Nephron (organoid): ENCODE results near the gene HIPK1.
A peak's percentile ranks its signal among the peaks of the same experiment; 100 is the strongest.
"Not testable (repeated sequence)": the region's sequence is repeated elsewhere in the genome, so short reads cannot be mapped to it uniquely, and the experiment has no call there.

Experiments used
- H3K27ac Mint-ChIP-seq, 3 experiments: 2 replicates each; pipeline ENCODE4 v1.8.0; 2020; ENCODE audit warnings: mixed read lengths in 3 of 3, mild to moderate bottlenecking in 2 of 3, moderate library complexity in 1 of 3
- H3K27me3 Mint-ChIP-seq: 2 replicates; pipeline ENCODE4 v1.8.0; 2021; ENCODE audit warnings: low read depth, mild to moderate bottlenecking, moderate library complexity, mixed read lengths
- H3K36me3 Mint-ChIP-seq: 2 replicates; pipeline ENCODE4 v1.8.0; 2020; ENCODE audit warnings: low read depth, mixed read lengths
- H3K4me1 Mint-ChIP-seq: 2 replicates; pipeline ENCODE4 v1.8.0; 2020; ENCODE audit warnings: mixed read lengths
- H3K4me3 Mint-ChIP-seq, 3 experiments: 2 replicates each; pipeline ENCODE4 v1.8.0; 2020; ENCODE audit warnings: mild to moderate bottlenecking in 3 of 3, mixed read lengths in 3 of 3, moderate library complexity in 2 of 3
- H3K9me3 Mint-ChIP-seq: 2 replicates; pipeline ENCODE4 v1.8.0; 2020; ENCODE audit warnings: mixed read lengths
- CTCF ChIP-seq, 3 experiments: fragments of 200-600 bp; sonication (generic); IDR thresholded peaks; one replicate each; pipeline ENCODE4 v1.5.0; 2021; ENCODE audit warnings: antibody characterized with exemption in 3 of 3; ENCODE audit not compliant: unreplicated experiment in 3 of 3

The HIPK1 gene

GRCh38 chr1:114008480-114008941 lies 79.4 kb downstream of the HIPK1 start:
- TF ChIP-seq CTCF (IDR thresholded peaks at IDR 0.05; ENCODE audit: unreplicated experiment in 3 of 3), result no peak
- no peaks in the 10 kb centered on the region for H3K27me3 Mint-ChIP-seq
- H3K4me3 Mint-ChIP-seq, result no peak overlapping the region
- H3K4me1 Mint-ChIP-seq, result peaks cover 42% of the 10 kb centered on the region
- H3K9me3 Mint-ChIP-seq, result peaks cover 5% of the 10 kb centered on the region
- H3K36me3 Mint-ChIP-seq, result no peaks in the 10 kb centered on the region
- H3K27ac Mint-ChIP-seq, result peak overlapping the region in 2 of 3 experiments; percentile 50 to 57

GRCh38 chr1:114008993-114009392 lies 79.9 kb downstream of the HIPK1 start:
- Mint-ChIP-seq H3K27ac (no peak overlapping the region), H3K36me3 (no peaks in the 10 kb centered on the region), H3K4me1 (peaks cover 38% of the 10 kb centered on the region), H3K9me3 (peaks cover 5% of the 10 kb centered on the region), H3K4me3 (no peak overlapping the region), H3K27me3 (no peaks in the 10 kb centered on the region)
- no peak for TF ChIP-seq CTCF (IDR thresholded peaks at IDR 0.05; ENCODE audit: unreplicated experiment in 3 of 3)

GRCh38 chr1:114009393-114009792 lies 80.3 kb downstream of the HIPK1 start:
- no peaks in the 10 kb centered on the region for H3K36me3 Mint-ChIP-seq
- H3K4me1 Mint-ChIP-seq, result peaks cover 34% of the 10 kb centered on the region
- H3K9me3 Mint-ChIP-seq, result peaks cover 3% of the 10 kb centered on the region

GRCh38 chr1:114010433-114011184 lies 81.5 kb downstream of the HIPK1 start:
- TF ChIP-seq CTCF (IDR thresholded peaks at IDR 0.05; ENCODE audit: unreplicated experiment in 3 of 3), result no peak
- H3K27ac Mint-ChIP-seq, result no peak overlapping the region
- H3K27me3 Mint-ChIP-seq, result no peaks in the 10 kb centered on the region
- no peak overlapping the region for H3K4me3 Mint-ChIP-seq
- peaks cover 26% of the 10 kb centered on the region for H3K4me1 Mint-ChIP-seq
- H3K36me3 Mint-ChIP-seq, result no peaks in the 10 kb centered on the region
- no peaks in the 10 kb centered on the region for H3K9me3 Mint-ChIP-seq

More at GRCh38 chr1:114009393-114009792, 80.3 kb downstream of the HIPK1 start:
- TF ChIP-seq CTCF (IDR thresholded peaks at IDR 0.05; ENCODE audit: unreplicated experiment in 3 of 3), result no peak
- Mint-ChIP-seq H3K4me3 (no peak overlapping the region), H3K27me3 (no peaks in the 10 kb centered on the region), H3K27ac (no peak overlapping the region)

- Mint-ChIP-seq H3K27me3 (no peaks in the 10 kb centered on the region), H3K4me1 (peaks cover 26% of the 10 kb centered on the region), H3K36me3 (no peaks in the 10 kb centered on the region), H3K9me3 (no peaks in the 10 kb centered on the region), H3K4me3 (no peak overlapping the region), H3K27ac (no peak overlapping the region)
- no peak for TF ChIP-seq CTCF (IDR thresholded peaks at IDR 0.05; ENCODE audit: unreplicated experiment in 3 of 3)
Observed at GRCh38 chr1:114011796-114012195, 82.7 kb downstream of the HIPK1 start.

GRCh38 chr1:114015075-114015474 lies 86.0 kb downstream of the HIPK1 start:
- Mint-ChIP-seq H3K4me3 (no peak overlapping the region), H3K27me3 (no peaks in the 10 kb centered on the region), H3K36me3 (no peaks in the 10 kb centered on the region), H3K4me1 (peaks cover 16% of the 10 kb centered on the region), H3K27ac (no peak overlapping the region), H3K9me3 (peaks cover 8% of the 10 kb centered on the region)
- TF ChIP-seq CTCF (IDR thresholded peaks at IDR 0.05; ENCODE audit: unreplicated experiment in 3 of 3), result no peak

- H3K36me3 Mint-ChIP-seq, result not testable (repeated sequence)
Observed at GRCh38 chr1:114019724-114020123, 90.6 kb downstream of the HIPK1 start.

More at GRCh38 chr1:114019724-114020123, 90.6 kb downstream of the HIPK1 start:
- H3K4me1 Mint-ChIP-seq, result peaks cover 48% of the 10 kb centered on the region
- H3K27ac Mint-ChIP-seq, result peak overlapping the region in 2 of 3 experiments; percentile 50 to 54
- not testable (repeated sequence) for H3K9me3 Mint-ChIP-seq, H3K27me3 Mint-ChIP-seq, H3K4me3 Mint-ChIP-seq
